GM12872 (cell line): Measurements from ENCODE around the gene CDK5RAP3.

ENCODE experiments used
- CTCF ChIP-seq: IDR thresholded peaks from 3 replicates; pipeline ENCODE4 v1.5.1; 2011; ENCODE audit warnings: low read depth, mild to moderate bottlenecking, low read length, moderate library complexity; ENCODE audit not compliant: insufficient read depth

CDK5RAP3 gene

DNA sequence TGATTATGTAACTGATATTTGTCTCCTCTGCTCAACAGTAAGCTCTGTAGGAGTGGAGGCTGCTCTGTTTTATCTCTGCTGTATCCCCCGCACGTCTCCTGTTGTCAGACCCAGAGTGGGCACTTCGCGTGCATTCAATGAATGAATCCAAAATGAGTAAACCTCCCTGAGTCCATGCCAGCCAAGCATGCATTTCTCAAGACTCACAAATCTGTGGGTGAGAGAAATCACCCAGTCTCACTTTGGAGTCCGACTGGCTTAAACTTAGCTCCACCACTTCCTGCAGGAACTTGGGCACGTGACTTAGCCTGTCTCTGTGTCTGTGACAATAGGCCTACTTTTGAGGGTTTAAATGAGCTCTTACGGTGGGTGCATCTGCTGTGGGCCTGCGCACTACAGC is 25.8 kb upstream of the CDK5RAP3 start:
- no peak for TF ChIP-seq CTCF

DNA sequence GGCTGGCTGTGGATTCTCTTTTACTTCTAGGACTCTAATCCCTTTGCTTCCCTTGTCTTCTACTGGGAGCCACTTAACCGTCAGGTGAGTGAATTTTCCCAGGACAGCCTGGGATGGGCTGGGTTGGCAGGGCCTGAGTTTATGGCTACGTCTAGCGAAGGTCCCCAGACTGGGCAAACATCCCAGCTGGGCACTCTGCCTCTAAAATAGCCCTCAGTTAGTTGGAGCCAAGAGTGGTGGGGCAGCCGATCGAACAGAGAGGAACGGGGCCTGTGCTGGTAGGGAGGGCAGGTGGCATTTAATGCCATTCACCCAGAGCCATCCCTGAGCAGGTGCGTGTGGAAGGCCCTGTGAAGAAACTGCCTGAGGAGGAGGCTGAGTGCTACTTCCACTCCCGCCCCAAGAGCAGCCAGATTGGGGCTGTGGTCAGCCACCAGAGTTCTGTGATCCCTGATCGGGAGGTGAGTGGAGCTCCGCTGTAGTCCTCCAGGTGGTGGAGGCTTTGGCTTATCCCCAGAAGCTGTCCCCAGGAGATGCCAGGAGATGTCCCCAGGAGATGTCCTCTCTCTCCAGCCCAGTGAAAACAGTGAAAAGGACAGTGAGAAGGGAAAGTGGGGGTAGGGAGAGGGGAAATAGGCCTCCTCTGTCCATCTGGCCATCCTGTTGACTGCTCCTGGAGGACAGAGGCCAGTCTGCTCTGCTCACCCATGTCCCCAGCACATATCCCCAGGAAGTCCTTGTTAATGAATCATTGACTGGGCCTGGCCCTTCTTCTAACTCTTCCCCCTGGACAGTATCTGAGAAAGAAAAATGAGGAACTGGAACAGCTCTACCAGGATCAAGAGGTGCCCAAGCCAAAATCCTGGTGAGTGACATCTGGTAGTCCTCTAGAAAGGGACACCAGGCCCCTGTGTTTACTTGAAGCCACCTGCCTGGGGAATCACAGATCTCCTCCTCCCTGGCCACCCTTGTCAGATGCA is 25.1 kb upstream of the CDK5RAP3 start:
- TF ChIP-seq CTCF, result no peak

- no peak for TF ChIP-seq CTCF
These were observed 24.4 kb upstream of the CDK5RAP3 start for GRCh38 chr17:47946516-47946915.

DNA sequence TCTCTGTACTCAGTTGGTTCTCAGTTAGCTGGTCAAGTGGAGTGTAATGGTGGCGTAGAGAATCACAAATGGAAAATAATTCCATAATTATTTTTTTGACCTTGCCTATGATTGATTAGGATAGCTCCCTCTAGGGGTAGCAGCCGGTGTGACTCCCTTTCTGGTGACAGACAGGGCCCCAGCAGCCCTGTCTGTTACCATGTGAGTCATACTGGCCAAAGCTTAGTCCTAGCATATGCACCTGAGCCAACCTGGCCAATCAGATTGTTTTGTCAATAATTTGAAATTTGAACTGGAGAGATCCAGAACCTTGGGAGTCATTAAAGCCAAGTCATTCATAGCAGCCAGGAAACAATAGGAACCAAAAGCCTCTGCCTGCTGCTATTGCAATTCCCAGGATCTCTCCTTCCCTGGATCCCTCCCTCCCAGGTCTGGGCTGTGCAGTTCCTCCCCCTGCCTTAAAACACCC is 23.9 kb upstream of the CDK5RAP3 start:
- TF ChIP-seq CTCF, result peak; percentile 83

DNA sequence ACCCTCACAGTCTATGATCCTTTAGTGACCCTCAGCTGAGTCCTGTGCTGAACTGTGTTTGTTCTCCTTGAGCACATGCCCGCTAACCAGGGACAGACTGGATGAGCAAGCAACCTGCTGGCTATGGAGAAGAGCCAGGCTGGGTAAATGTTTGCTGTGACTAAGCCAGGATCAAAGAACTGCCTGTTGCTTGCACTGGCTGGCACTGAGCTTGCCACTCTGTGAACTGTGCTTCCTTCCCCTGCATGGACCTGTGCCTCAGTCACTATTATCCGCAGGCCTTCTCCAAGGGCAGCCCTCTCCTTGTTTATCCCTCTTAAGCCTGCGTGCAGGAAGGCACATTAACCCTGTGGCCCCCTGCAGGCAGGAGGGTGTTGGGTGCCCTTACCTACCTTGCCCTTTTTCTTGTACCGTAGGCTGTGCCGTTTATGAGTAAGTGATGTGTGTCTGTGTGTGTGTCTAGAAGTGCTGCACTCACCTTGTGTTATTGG is 22.2 kb upstream of the CDK5RAP3 start:
- TF ChIP-seq CTCF, result no peak

GRCh38 chr17:47949197-47949759 is 21.6 kb upstream of the CDK5RAP3 start:
- TF ChIP-seq CTCF, result peak; percentile 93

DNA sequence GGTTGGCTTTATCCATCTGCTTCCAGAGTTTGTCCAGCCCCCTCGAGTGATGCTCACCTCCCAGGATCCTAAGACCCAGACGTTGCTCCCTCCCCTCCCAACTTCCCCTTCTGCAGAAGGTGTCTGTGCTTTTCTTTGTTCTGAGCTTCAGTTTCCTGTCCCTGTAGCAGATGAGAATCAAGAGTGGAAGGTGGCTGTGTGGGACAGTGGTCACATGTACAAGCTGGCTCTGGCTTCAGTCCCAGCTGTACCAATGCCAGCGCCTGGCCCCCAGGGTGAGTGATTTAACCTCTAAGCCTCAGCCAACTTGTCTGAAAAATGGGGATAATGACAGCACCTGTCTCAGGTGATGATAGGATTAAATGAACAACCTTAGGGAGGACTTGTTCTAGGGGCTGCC is 21.0 kb upstream of the CDK5RAP3 start:
- no peak for TF ChIP-seq CTCF
